HEK293 (cell line): Measurements from ENCODE around the gene OR2V2.

ENCODE experiments used
- ATF2 ChIP-seq: fragments of 450-650 bp; formaldehyde crosslinking; IDR thresholded peaks from 2 replicates; pipeline ENCODE4 v1.5.1; 2016; ENCODE audit warnings: missing biosample characterization, missing genetic modification characterization, low read depth
- BCL11A ChIP-seq: fragments of 450-650 bp; formaldehyde crosslinking; IDR thresholded peaks from 2 replicates; pipeline ENCODE4 v1.5.1; 2016; ENCODE audit warnings: low read depth, missing biosample characterization, missing genetic modification characterization
- KLF16 ChIP-seq: fragments of 450-650 bp; formaldehyde crosslinking; IDR thresholded peaks from 2 replicates; pipeline ENCODE4 v1.5.1; 2017; ENCODE audit warnings: missing biosample characterization, missing genetic modification characterization
- MEIS1 ChIP-seq: sonication (generic); formaldehyde crosslinking; IDR thresholded peaks from 2 replicates; pipeline ENCODE4 v1.8.1; 2022; ENCODE audit warnings: missing genetic modification reagents, mild to moderate bottlenecking, borderline replicate concordance
- TRIM28 ChIP-seq: IDR thresholded peaks from 2 replicates; pipeline ENCODE4 v1.6.1; 2011; ENCODE audit warnings: low read length, control low read depth, borderline replicate concordance
- ZBTB17 ChIP-seq: fragments of 450-650 bp; formaldehyde crosslinking; IDR thresholded peaks from 2 replicates; pipeline ENCODE4 v1.5.1; 2016; ENCODE audit warnings: missing biosample characterization, missing genetic modification characterization
- ZBTB26 ChIP-seq: fragments of 450-650 bp; formaldehyde crosslinking; optimal IDR thresholded peaks from 2 replicates; pipeline ENCODE3; 2016; ENCODE audit warnings: missing biosample characterization, mild to moderate bottlenecking, missing genetic modification characterization
- ZFP3 ChIP-seq: fragments of 450-650 bp; formaldehyde crosslinking; IDR thresholded peaks from 2 replicates; pipeline ENCODE4 v1.5.1; 2016; ENCODE audit warnings: low read depth, missing biosample characterization, missing genetic modification characterization
- ZIC2 ChIP-seq: fragments of 450-650 bp; formaldehyde crosslinking; IDR thresholded peaks from 2 replicates; pipeline ENCODE4 v1.5.1; 2016; ENCODE audit warnings: missing biosample characterization, missing genetic modification characterization
- ZNF10 ChIP-seq: fragments of 450-650 bp; formaldehyde crosslinking; IDR thresholded peaks from 2 replicates; pipeline ENCODE4 v1.5.1; 2017; ENCODE audit warnings: missing biosample characterization, missing genetic modification characterization
- ZNF133 ChIP-seq: fragments of 450-650 bp; formaldehyde crosslinking; IDR thresholded peaks from 2 replicates; pipeline ENCODE4 v1.5.1; 2016; ENCODE audit warnings: missing biosample characterization, missing genetic modification characterization
- ZNF174 ChIP-seq: fragments of 450-650 bp; formaldehyde crosslinking; IDR thresholded peaks from 2 replicates; pipeline ENCODE4 v1.5.0; 2017; ENCODE audit warnings: missing biosample characterization, mild to moderate bottlenecking, missing genetic modification characterization
- ZNF2 ChIP-seq: fragments of 450-650 bp; formaldehyde crosslinking; IDR thresholded peaks from 2 replicates; pipeline ENCODE4 v1.5.1; 2016; ENCODE audit warnings: missing biosample characterization, missing genetic modification characterization
- ZNF311 ChIP-seq: fragments of 450-650 bp; formaldehyde crosslinking; IDR thresholded peaks from 2 replicates; pipeline ENCODE4 v1.5.1; 2017; ENCODE audit warnings: missing biosample characterization, missing genetic modification characterization, borderline replicate concordance
- ZNF324 ChIP-seq: fragments of 450-650 bp; formaldehyde crosslinking; IDR thresholded peaks from 2 replicates; pipeline ENCODE4 v1.5.1; 2016; ENCODE audit warnings: missing biosample characterization, missing genetic modification characterization
- ZNF341 ChIP-seq: fragments of 450-650 bp; formaldehyde crosslinking; IDR thresholded peaks from 2 replicates; pipeline ENCODE4; 2016; ENCODE audit warnings: low read depth, missing biosample characterization, missing genetic modification characterization
- ZNF404 ChIP-seq: fragments of 450-650 bp; formaldehyde crosslinking; IDR thresholded peaks from 2 replicates; pipeline ENCODE4 v1.5.1; 2017; ENCODE audit warnings: missing biosample characterization, missing genetic modification characterization
- ZNF558 ChIP-seq: fragments of 450-650 bp; formaldehyde crosslinking; IDR thresholded peaks from 2 replicates; pipeline ENCODE4 v1.5.1; 2016; ENCODE audit warnings: missing biosample characterization, missing genetic modification characterization
- ZNF585B ChIP-seq: fragments of 450-650 bp; formaldehyde crosslinking; IDR thresholded peaks from 2 replicates; pipeline ENCODE4 v1.5.1; 2016; ENCODE audit warnings: missing biosample characterization, missing genetic modification characterization
- ZNF596 ChIP-seq: fragments of 450-650 bp; IDR thresholded peaks from 2 replicates; pipeline ENCODE4 v1.5.0; 2018; ENCODE audit warnings: missing biosample characterization, mild to moderate bottlenecking, missing genetic modification characterization, moderate library complexity
- ZNF610 ChIP-seq: fragments of 450-650 bp; formaldehyde crosslinking; IDR thresholded peaks from 2 replicates; pipeline ENCODE4 v1.5.1; 2016; ENCODE audit warnings: missing biosample characterization, missing genetic modification characterization, borderline replicate concordance
- ZNF645 ChIP-seq: fragments of 450-650 bp; formaldehyde crosslinking; IDR thresholded peaks from 2 replicates; pipeline ENCODE4; 2016; ENCODE audit warnings: missing biosample characterization, missing genetic modification characterization
- ZNF664 ChIP-seq: fragments of 450-650 bp; formaldehyde crosslinking; IDR thresholded peaks from 2 replicates; pipeline ENCODE4 v1.5.1; 2016; ENCODE audit warnings: missing biosample characterization, missing genetic modification characterization
- ZNF701 ChIP-seq: fragments of 450-650 bp; formaldehyde crosslinking; IDR thresholded peaks from 2 replicates; pipeline ENCODE4 v1.5.1; 2016; ENCODE audit warnings: missing biosample characterization, missing genetic modification characterization
- ZNF768 ChIP-seq: fragments of 450-650 bp; formaldehyde crosslinking; IDR thresholded peaks from 2 replicates; pipeline ENCODE4 v1.5.1; 2018; ENCODE audit warnings: missing biosample characterization, mild to moderate bottlenecking, missing genetic modification characterization
- TF ChIP-seq, protein P1 (sequence below): fragments of 450-650 bp; formaldehyde crosslinking; IDR thresholded peaks from 2 replicates; pipeline ENCODE4 v1.5.1; 2017; ENCODE audit warnings: missing biosample characterization, missing genetic modification characterization
- TF ChIP-seq, protein P2 (sequence below): fragments of 450-650 bp; formaldehyde crosslinking; IDR thresholded peaks from 2 replicates; pipeline ENCODE4 v1.5.1; 2017; ENCODE audit warnings: missing biosample characterization, missing genetic modification characterization
- TF ChIP-seq, protein P3 (sequence below): fragments of 450-650 bp; formaldehyde crosslinking; IDR thresholded peaks from 2 replicates; pipeline ENCODE4 v1.5.1; 2017; ENCODE audit warnings: missing biosample characterization, missing genetic modification characterization
- TF ChIP-seq, protein P4 (sequence below): fragments of 450-650 bp; formaldehyde crosslinking; IDR thresholded peaks from 2 replicates; pipeline ENCODE4 v1.5.1; 2017; ENCODE audit warnings: missing biosample characterization, missing genetic modification characterization

The OR2V2 gene

GRCh38 chr5:181173420-181174342 is 26.3 kb downstream of the OR2V2 start (continued):
- TF ChIP-seq, protein P1, sequence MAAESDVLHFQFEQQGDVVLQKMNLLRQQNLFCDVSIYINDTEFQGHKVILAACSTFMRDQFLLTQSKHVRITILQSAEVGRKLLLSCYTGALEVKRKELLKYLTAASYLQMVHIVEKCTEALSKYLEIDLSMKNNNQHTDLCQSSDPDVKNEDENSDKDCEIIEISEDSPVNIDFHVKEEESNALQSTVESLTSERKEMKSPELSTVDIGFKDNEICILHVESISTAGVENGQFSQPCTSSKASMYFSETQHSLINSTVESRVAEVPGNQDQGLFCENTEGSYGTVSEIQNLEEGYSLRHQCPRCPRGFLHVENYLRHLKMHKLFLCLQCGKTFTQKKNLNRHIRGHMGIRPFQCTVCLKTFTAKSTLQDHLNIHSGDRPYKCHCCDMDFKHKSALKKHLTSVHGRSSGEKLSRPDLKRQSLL (tag by site-specific recombination), result peak; percentile 60
- TF ChIP-seq ZNF596 (peak; percentile 13; the same call in 1 of the 2 replicates), ZFP3 (tag by site-specific recombination) (no peak), ZNF585B (tag by site-specific recombination) (peak; percentile 95), ZNF664 (tag by site-specific recombination) (peak; percentile 32; the same call in 1 of the 2 replicates), ZNF2 (tag by site-specific recombination) (peak; percentile 98), ZBTB17 (tag by site-specific recombination) (peak; percentile 93), ZNF645 (tag by site-specific recombination) (no peak), ZNF324 (tag by site-specific recombination) (peak; percentile 89), ATF2 (tag by site-specific recombination) (no peak), ZNF10 (0 out of 2 replicates have a peak, but pooled peaks have one; percentile 79), ZNF341 (tag by site-specific recombination) (no peak), ZNF133 (tag by site-specific recombination) (no peak), ZNF404 (tag by site-specific recombination) (no peak), KLF16 (tag by site-specific recombination) (0 out of 2 replicates have a peak, but pooled peaks have one; percentile 41), ZNF768 (tag by site-specific recombination) (no peak), ZNF610 (tag by site-specific recombination) (peak; percentile 73; the same call in 1 of the 2 replicates), BCL11A (tag by site-specific recombination) (peak; percentile 87), ZNF558 (peak; percentile 86), ZNF174 (tag by site-specific recombination) (no peak), ZNF701 (tag by site-specific recombination) (no peak), TRIM28 (peak; percentile 80; the same call in 1 of the 2 replicates), ZNF311 (tag by site-specific recombination) (no peak), ZBTB26 (tag by site-specific recombination) (peak; percentile 74), MEIS1 (CRISPR knock-in tag) (no peak), ZIC2 (tag by site-specific recombination) (peak; percentile 3; the same call in 1 of the 2 replicates)
- TF ChIP-seq, protein P2, sequence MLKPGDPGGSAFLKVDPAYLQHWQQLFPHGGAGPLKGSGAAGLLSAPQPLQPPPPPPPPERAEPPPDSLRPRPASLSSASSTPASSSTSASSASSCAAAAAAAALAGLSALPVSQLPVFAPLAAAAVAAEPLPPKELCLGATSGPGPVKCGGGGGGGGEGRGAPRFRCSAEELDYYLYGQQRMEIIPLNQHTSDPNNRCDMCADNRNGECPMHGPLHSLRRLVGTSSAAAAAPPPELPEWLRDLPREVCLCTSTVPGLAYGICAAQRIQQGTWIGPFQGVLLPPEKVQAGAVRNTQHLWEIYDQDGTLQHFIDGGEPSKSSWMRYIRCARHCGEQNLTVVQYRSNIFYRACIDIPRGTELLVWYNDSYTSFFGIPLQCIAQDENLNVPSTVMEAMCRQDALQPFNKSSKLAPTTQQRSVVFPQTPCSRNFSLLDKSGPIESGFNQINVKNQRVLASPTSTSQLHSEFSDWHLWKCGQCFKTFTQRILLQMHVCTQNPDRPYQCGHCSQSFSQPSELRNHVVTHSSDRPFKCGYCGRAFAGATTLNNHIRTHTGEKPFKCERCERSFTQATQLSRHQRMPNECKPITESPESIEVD (tag by site-specific recombination), result 0 out of 2 replicates have a peak, but pooled peaks have one; percentile 51
- TF ChIP-seq, protein P3, sequence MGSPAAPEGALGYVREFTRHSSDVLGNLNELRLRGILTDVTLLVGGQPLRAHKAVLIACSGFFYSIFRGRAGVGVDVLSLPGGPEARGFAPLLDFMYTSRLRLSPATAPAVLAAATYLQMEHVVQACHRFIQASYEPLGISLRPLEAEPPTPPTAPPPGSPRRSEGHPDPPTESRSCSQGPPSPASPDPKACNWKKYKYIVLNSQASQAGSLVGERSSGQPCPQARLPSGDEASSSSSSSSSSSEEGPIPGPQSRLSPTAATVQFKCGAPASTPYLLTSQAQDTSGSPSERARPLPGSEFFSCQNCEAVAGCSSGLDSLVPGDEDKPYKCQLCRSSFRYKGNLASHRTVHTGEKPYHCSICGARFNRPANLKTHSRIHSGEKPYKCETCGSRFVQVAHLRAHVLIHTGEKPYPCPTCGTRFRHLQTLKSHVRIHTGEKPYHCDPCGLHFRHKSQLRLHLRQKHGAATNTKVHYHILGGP, result no peak
- TF ChIP-seq, protein P4, sequence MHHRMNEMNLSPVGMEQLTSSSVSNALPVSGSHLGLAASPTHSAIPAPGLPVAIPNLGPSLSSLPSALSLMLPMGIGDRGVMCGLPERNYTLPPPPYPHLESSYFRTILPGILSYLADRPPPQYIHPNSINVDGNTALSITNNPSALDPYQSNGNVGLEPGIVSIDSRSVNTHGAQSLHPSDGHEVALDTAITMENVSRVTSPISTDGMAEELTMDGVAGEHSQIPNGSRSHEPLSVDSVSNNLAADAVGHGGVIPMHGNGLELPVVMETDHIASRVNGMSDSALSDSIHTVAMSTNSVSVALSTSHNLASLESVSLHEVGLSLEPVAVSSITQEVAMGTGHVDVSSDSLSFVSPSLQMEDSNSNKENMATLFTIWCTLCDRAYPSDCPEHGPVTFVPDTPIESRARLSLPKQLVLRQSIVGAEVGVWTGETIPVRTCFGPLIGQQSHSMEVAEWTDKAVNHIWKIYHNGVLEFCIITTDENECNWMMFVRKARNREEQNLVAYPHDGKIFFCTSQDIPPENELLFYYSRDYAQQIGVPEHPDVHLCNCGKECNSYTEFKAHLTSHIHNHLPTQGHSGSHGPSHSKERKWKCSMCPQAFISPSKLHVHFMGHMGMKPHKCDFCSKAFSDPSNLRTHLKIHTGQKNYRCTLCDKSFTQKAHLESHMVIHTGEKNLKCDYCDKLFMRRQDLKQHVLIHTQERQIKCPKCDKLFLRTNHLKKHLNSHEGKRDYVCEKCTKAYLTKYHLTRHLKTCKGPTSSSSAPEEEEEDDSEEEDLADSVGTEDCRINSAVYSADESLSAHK (tag by site-specific recombination), result peak; percentile 48; the same call in 1 of the 2 replicates
